DND-41 (cell line): ENCODE data around the gene WNT3A.

Experiments used
- EZH2 ChIP-seq: IDR thresholded peaks from 3 replicates; pipeline ENCODE4 v1.6.1; 2012; ENCODE audit warnings: borderline replicate concordance, low read depth, mild to moderate bottlenecking, moderate library complexity, low read length, inconsistent platforms; ENCODE audit not compliant: severe bottlenecking
- TF ChIP-seq, protein P1 (sequence below): IDR thresholded peaks from 2 replicates; pipeline ENCODE4 v1.5.1; 2012; ENCODE audit warnings: borderline replicate concordance, low read length, moderate library complexity, mild to moderate bottlenecking; ENCODE audit not compliant: poor library complexity, severe bottlenecking; ENCODE audit errors: extremely low read depth

DNA sequence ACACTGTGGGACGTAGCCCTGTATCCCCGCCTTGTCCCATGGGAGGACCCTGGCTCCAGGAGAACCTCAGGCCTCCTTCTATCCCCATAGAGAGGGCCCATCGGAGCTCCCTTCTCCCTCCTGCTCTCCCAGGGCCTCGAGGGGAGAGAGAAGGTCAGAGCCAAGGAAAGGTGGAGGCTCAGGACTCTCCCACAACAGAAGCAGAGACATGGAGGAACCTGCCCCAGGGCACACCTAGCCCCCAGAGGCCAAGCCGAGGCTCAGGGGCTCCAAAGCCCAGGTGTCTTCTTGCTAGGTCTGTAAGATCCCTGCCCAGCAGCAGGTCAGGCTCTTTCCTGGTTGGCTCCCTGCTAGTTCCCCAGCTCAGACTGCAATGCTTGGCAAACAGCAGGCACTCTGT is 41.3 kb downstream of the WNT3A start:
- TF ChIP-seq EZH2: no peak
- TF ChIP-seq, protein P1, sequence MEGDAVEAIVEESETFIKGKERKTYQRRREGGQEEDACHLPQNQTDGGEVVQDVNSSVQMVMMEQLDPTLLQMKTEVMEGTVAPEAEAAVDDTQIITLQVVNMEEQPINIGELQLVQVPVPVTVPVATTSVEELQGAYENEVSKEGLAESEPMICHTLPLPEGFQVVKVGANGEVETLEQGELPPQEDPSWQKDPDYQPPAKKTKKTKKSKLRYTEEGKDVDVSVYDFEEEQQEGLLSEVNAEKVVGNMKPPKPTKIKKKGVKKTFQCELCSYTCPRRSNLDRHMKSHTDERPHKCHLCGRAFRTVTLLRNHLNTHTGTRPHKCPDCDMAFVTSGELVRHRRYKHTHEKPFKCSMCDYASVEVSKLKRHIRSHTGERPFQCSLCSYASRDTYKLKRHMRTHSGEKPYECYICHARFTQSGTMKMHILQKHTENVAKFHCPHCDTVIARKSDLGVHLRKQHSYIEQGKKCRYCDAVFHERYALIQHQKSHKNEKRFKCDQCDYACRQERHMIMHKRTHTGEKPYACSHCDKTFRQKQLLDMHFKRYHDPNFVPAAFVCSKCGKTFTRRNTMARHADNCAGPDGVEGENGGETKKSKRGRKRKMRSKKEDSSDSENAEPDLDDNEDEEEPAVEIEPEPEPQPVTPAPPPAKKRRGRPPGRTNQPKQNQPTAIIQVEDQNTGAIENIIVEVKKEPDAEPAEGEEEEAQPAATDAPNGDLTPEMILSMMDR: no peak
